Stimulated activated CD4-positive, alpha-beta T cell treated with anti-CD3 and anti-CD28 coated beads, Interleukin-4, amount 100 ng/mL, for 4 hours (primary cell): ENCODE measurements around the gene MUC22.
"Not testable (repeated sequence)": the region's sequence is repeated elsewhere in the genome, so short reads cannot be mapped to it uniquely, and the experiment has no call there.

ENCODE experiments used
- DNase-seq, 2 experiments: peaks; one replicate each; pipeline ENCODE4 v3.0.0-alpha.2; 2020

Gene MUC22

GRCh38 chr6:31000067-31000860, 10.0 kb upstream of the MUC22 start:
- not testable (repeated sequence) for DNase-seq

- no peak for DNase-seq
These were observed 8.9 kb upstream of the MUC22 start for GRCh38 chr6:31001281-31001888.

GRCh38 chr6:31002471-31002870, 7.8 kb upstream of the MUC22 start:
- no peak for DNase-seq

GRCh38 chr6:31004794-31005193, 5.5 kb upstream of the MUC22 start:
- no peak for DNase-seq

- DNase-seq = no peak
These were observed 4.8 kb upstream of the MUC22 start for GRCh38 chr6:31005249-31006020.

- DNase-seq = no peak
These were observed 2.6 kb upstream of the MUC22 start for GRCh38 chr6:31007694-31008093.

GRCh38 chr6:31008165-31008564, 2.1 kb upstream of the MUC22 start:
- DNase-seq = no peak

GRCh38 chr6:31009731-31010130, 543 bp upstream of the MUC22 start:
- no peak for DNase-seq

GRCh38 chr6:31011153-31011552, 879 bp downstream of the MUC22 start:
- DNase-seq = no peak

- DNase-seq = no peak
These were observed 6.5 kb downstream of the MUC22 start for GRCh38 chr6:31016659-31017299.

- not testable (repeated sequence) for DNase-seq
These were observed 7.2 kb downstream of the MUC22 start for GRCh38 chr6:31017436-31017835.

- no peak for DNase-seq
These were observed 9.8 kb downstream of the MUC22 start for GRCh38 chr6:31020057-31020456.

- DNase-seq = not testable (repeated sequence)
These were observed 10.5 kb downstream of the MUC22 start for GRCh38 chr6:31020631-31021255.

GRCh38 chr6:31021705-31022531, 11.6 kb downstream of the MUC22 start:
- DNase-seq = not testable (repeated sequence)

GRCh38 chr6:31025595-31025994, 15.3 kb downstream of the MUC22 start:
- DNase-seq = no peak

GRCh38 chr6:31031095-31031494, 20.8 kb downstream of the MUC22 start:
- no peak for DNase-seq

GRCh38 chr6:31033075-31033474, 22.8 kb downstream of the MUC22 start:
- no peak for DNase-seq

GRCh38 chr6:31035862-31036497, 25.7 kb downstream of the MUC22 start:
- DNase-seq = no peak

- no peak for DNase-seq
These were observed 26.9 kb downstream of the MUC22 start for GRCh38 chr6:31037169-31037568.

GRCh38 chr6:31037682-31038081, 27.4 kb downstream of the MUC22 start:
- DNase-seq = no peak

GRCh38 chr6:31038559-31038958, 28.3 kb downstream of the MUC22 start:
- no peak for DNase-seq
